Measurements from ENCODE around the gene KLHL24. TPM values are rescaled to one million over a fixed set of nuclear protein-coding genes. Genes with fewer than 3 reads are reported as not detected.
"Not testable (repeated sequence)": the region's sequence is repeated elsewhere in the genome, so short reads cannot be mapped to it uniquely, and the experiment has no call there.

Gene KLHL24
- total RNA-seq, 1 donor from 2014 or later = 77.3 TPM

GRCh38 chr3:183701744-183702143 lies 66.3 kb downstream of the KLHL24 start:
- H3K4me3 Mint-ChIP-seq = peak overlapping the region; percentile 79
- DNase-seq (ENCODE audit: extremely low spot score, unreplicated experiment) = no peak

DNA sequence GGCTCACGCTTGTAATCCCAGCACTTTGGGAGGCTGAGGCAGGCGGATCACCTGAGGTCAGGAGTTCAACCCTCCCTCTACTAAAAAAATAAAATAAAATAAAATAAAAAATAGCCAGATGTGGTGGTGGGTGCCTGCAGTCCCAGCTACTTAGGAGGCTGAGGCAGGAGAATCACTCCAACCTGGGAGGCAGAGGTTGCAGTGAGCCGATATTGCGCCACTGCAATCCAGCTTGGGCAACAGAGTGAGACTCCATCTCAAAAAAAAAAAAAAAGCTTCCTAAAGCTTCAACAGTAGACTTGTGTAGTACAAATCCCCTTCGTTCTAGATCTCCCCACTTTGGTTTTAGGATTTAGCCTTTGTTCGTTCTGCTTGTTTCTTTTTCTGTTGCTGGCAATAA lies 68.5 kb downstream of the KLHL24 start:
- H3K4me1 Mint-ChIP-seq (ENCODE audit: unreplicated experiment) = peaks cover 45% of the 10 kb centered on the region

More at GRCh38 chr3:183701744-183702143, 66.3 kb downstream of the KLHL24 start:
- Mint-ChIP-seq H3K4me1 (ENCODE audit: unreplicated experiment) (peaks cover 51% of the 10 kb centered on the region), H3K36me3 (peaks cover 18% of the 10 kb centered on the region), H3K27me3 (no peaks in the 10 kb centered on the region), H3K9me3 (peaks cover 4% of the 10 kb centered on the region), H3K27ac (peak overlapping the region; percentile 92)
- no peak for TF ChIP-seq CTCF (conservative IDR thresholded peaks at IDR 0.05)

GRCh38 chr3:183710231-183710630 lies 74.8 kb downstream of the KLHL24 start:
- DNase-seq (ENCODE audit: extremely low spot score, unreplicated experiment) = no peak
- H3K4me1 Mint-ChIP-seq (ENCODE audit: unreplicated experiment) = peaks cover 10% of the 10 kb centered on the region
- no peak overlapping the region for H3K27ac Mint-ChIP-seq
- H3K27me3 Mint-ChIP-seq = no peaks in the 10 kb centered on the region
- no peak for TF ChIP-seq CTCF (conservative IDR thresholded peaks at IDR 0.05)
- peaks cover 16% of the 10 kb centered on the region for H3K36me3 Mint-ChIP-seq
- H3K4me3 Mint-ChIP-seq = no peak overlapping the region
- no peaks in the 10 kb centered on the region for H3K9me3 Mint-ChIP-seq

More for the DNA sequence above, 68.5 kb downstream of the KLHL24 start:
- not testable (repeated sequence) for DNase-seq (ENCODE audit: extremely low spot score, unreplicated experiment); H3K9me3 Mint-ChIP-seq; H3K27me3 Mint-ChIP-seq
- peaks cover 18% of the 10 kb centered on the region for H3K36me3 Mint-ChIP-seq
- peak overlapping the region; percentile 1 for H3K4me3 Mint-ChIP-seq
- peak overlapping the region; percentile 22 for H3K27ac Mint-ChIP-seq

DNA sequence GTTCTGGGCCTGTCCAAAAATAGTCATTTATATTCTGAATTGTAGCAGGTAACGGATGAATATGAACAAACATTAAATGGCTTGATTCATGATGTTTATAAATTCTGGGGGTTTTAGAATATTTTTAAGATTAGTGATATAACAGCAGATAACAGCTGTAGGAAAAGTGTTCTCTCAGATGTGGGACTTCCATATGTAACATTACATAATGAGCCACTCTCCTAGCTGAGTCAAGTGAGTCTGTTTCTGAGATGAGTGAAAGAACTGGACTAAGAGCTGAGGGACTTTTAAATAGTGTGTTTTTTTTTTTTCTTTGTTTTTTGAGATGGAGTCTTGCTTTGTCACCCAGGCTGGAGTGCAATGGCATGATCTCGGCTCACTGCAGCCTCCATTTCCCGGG lies 76.1 kb downstream of the KLHL24 start:
- no peak for TF ChIP-seq CTCF (conservative IDR thresholded peaks at IDR 0.05)
- no peaks in the 10 kb centered on the region for H3K9me3 Mint-ChIP-seq
- no peaks in the 10 kb centered on the region for H3K27me3 Mint-ChIP-seq
- H3K27ac Mint-ChIP-seq = no peak overlapping the region
- peaks cover 11% of the 10 kb centered on the region for H3K36me3 Mint-ChIP-seq
- H3K4me3 Mint-ChIP-seq = no peak overlapping the region
- peaks cover 4% of the 10 kb centered on the region for H3K4me1 Mint-ChIP-seq (ENCODE audit: unreplicated experiment)
- DNase-seq (ENCODE audit: extremely low spot score, unreplicated experiment) = no peak

- DNase-seq (ENCODE audit: extremely low spot score, unreplicated experiment) = no peak
- Mint-ChIP-seq H3K4me1 (ENCODE audit: unreplicated experiment) (peaks cover 4% of the 10 kb centered on the region), H3K4me3 (no peak overlapping the region), H3K9me3 (no peaks in the 10 kb centered on the region), H3K27me3 (no peaks in the 10 kb centered on the region), H3K36me3 (peaks cover 27% of the 10 kb centered on the region), H3K27ac (no peak overlapping the region)
- TF ChIP-seq CTCF (conservative IDR thresholded peaks at IDR 0.05) = no peak
These were observed 79.2 kb downstream of the KLHL24 start for GRCh38 chr3:183714622-183715021.

- TF ChIP-seq CTCF (conservative IDR thresholded peaks at IDR 0.05) = no peak
- DNase-seq (ENCODE audit: extremely low spot score, unreplicated experiment) = no peak
- Mint-ChIP-seq H3K4me3 (no peak overlapping the region), H3K4me1 (ENCODE audit: unreplicated experiment) (no peaks in the 10 kb centered on the region), H3K27ac (no peak overlapping the region), H3K9me3 (no peaks in the 10 kb centered on the region), H3K27me3 (no peaks in the 10 kb centered on the region), H3K36me3 (peaks cover 42% of the 10 kb centered on the region)
These were observed 82.6 kb downstream of the KLHL24 start for GRCh38 chr3:183718012-183718411.

Measured in type B pancreatic cell (in vitro differentiated cells).